ENCODE results near the gene SPOCD1.

- TF ChIP-seq CTCF (IDR thresholded peaks at IDR 0.05) = no peak
- TF ChIP-seq TCF7L2 (IDR thresholded peaks at IDR 0.05; ENCODE audit: low read depth, low read length) = no peak
- no peak for TF ChIP-seq POLR2AphosphoS5 (IDR thresholded peaks at IDR 0.05; ENCODE audit: low read depth, low read length)
- TF ChIP-seq SIN3A (IDR thresholded peaks at IDR 0.05; ENCODE audit: borderline replicate concordance, insufficient read depth, low read depth, low read length) = no peak
- TF ChIP-seq REST (IDR thresholded peaks at IDR 0.05; ENCODE audit: insufficient read depth in 1 of 2, low read depth in 2 of 2, low read length in 1 of 2) = no peak
These were observed 47.4 kb downstream of the SPOCD1 start for GRCh38 chr1:31768407-31768907.

Measured in Panc1 (cell line).